HG03280 (cell line): Measurements from ENCODE around the gene MYB.
"Not testable (repeated sequence)": the region's sequence is repeated elsewhere in the genome, so short reads cannot be mapped to it uniquely, and the experiment has no call there.

Experiments
- ATAC-seq: cut with Tn5 transposase; IDR thresholded peaks from one replicate; pipeline ENCODE4 v1.9.1; 2021; ENCODE audit warnings: mild to moderate bottlenecking, moderate library complexity; ENCODE audit not compliant: unreplicated experiment

The MYB gene

DNA sequence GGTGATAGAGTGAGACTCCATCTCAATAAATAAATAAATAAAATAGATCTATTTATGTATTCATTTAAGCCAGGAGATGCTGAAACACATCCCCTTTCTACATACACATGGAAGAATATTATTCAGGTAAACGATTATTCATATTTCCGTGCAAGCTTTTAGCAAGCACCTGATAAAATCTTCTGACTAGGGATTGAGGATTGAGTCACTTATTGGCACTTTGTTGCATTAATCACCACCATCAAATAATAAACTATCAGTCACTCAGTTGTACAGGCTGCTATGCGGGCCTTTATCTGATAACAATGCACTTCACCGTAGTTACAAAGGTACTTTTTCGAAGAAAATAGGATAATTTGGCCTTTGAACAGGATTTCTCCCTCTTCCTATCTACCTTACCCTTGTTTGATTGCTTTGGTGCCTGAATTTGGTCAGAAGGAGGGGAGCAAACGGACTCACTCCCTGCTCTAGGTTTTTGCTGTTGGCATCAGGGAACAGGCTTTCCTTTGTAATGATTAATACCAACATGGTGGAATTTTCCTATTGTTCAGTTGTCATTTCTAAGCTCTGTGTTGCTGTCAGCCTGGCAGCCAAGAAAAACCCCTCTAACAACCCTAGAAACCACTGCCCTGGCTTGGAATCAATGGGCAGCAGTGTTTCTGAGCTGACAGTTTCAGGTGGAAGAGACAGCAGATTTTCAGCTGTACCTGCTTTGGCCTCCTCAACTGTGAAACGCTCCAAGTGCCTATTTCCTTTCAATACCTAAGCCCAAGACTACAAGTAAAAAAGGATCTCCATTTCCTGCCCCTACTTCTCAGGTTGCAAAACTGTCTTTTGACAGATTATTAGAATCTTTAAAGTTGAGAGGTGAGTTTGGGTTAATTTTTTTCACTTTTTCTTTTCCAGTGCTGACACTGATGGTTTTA lies 63.0 kb downstream of the MYB start:
- ATAC-seq: no peak

GRCh38 chr6:135244805-135245204 lies 63.7 kb downstream of the MYB start:
- no peak for ATAC-seq

- not testable (repeated sequence) for ATAC-seq
Observed at GRCh38 chr6:135246412-135247012, 65.4 kb downstream of the MYB start.

DNA sequence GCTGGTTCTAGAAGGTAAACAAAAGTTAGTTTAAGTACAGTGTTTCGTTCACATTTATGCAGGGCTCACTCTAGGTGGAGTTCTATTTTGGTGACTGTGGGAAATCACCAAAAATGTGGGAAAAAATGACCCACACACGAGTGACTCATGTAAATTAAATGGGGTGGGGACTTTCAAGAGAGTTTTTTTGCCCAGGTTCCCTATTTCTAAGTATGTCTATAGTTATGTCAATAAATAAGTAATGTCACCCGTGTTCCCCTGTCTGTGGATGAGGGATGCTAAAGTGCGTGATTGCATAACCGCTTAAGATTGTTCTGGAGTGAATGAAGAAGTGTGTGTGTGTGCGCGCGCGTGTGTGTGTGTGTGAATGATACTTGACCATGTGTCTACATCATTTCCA lies 69.1 kb downstream of the MYB start:
- ATAC-seq: no peak

GRCh38 chr6:135250751-135251497 lies 69.8 kb downstream of the MYB start:
- no peak for ATAC-seq

GRCh38 chr6:135251498-135252441 lies 70.7 kb downstream of the MYB start:
- no peak for ATAC-seq

DNA sequence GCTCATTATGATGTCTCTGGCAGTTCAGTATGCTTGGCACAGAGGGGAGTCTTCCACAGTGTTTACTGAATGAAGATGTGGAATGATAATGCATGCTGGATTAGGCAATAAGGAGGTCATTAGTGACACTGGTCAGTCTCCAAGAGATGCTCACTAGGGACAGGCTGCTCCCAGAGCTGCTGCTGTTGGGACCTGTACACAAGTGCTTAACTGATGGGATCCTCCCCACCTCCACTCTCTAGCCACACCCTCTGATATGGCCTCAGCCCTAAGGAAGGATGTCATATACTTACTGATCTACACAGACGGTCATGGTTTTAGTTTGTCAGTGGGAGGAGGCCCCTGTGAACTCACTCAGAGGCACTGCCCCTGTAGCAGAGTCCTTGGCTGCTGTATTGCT lies 73.4 kb downstream of the MYB start:
- no peak for ATAC-seq

- no peak for ATAC-seq
Observed at GRCh38 chr6:135256866-135257265, 75.8 kb downstream of the MYB start.

GRCh38 chr6:135257631-135258405 lies 76.7 kb downstream of the MYB start:
- ATAC-seq: no peak

- ATAC-seq: no peak
Observed at GRCh38 chr6:135258970-135259369, 77.9 kb downstream of the MYB start.

GRCh38 chr6:135260612-135261011 lies 79.5 kb downstream of the MYB start:
- ATAC-seq: no peak

GRCh38 chr6:135261872-135262725 lies 81.0 kb downstream of the MYB start:
- ATAC-seq: no peak

- no peak for ATAC-seq
Observed at GRCh38 chr6:135265278-135265677, 84.2 kb downstream of the MYB start.

- no peak for ATAC-seq
Observed at GRCh38 chr6:135266675-135267074, 85.6 kb downstream of the MYB start.

DNA sequence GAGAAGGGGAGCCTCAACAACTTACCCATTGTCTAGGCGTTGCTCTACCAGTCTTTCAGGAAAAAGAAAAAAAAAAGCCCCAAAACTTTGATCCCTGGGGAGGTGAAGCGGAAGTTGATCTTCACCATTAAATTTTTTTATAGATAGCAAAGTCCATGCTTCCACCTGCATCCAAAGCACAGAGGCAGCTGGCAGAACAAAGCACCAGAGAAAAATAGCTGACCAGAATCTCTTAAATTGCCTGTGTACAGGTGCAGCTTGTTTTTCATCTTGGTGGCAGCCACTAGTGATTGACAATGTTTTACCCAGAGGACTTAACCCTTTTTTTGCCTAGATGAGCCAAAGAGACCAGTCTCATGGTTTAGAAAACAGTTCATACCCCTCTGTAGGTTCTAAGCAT lies 86.0 kb downstream of the MYB start:
- ATAC-seq: no peak

- ATAC-seq: no peak
Observed at GRCh38 chr6:135268263-135268662, 87.2 kb downstream of the MYB start.

DNA sequence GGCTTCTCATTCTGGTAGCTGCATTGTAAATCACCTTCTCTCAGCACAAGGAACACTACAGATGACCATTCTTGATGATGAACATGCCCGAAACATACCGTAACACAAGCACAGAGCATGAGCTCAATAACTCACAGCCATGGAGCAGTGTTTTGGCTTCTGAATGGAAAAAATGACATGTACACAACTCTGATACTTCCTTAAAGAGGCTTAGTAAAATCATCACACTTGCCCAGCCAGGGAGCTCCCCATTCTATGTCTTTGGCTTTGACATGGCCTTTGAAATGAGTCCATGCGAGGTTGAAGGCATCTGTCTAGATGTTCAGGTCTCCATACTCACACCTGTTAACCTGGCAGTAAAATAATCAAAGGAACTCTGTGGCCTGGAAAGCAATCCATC lies 87.6 kb downstream of the MYB start:
- ATAC-seq: no peak
